Jurkat, Clone E6-1 (cell line): ENCODE measurements around the gene C16orf89. TPM values are rescaled to one million over a fixed set of nuclear protein-coding genes. Genes with fewer than 3 reads are reported as not detected.
"Not testable (repeated sequence)": the region's sequence is repeated elsewhere in the genome, so short reads cannot be mapped to it uniquely, and the experiment has no call there.

Experiments
- DNase-seq: peaks from one replicate; pipeline ENCODE4 v3.0.0-alpha.2; 2011; ENCODE audit warnings: low read depth, low spot score
- H3K4me3 ChIP-seq: 2 replicates; pipeline ENCODE4 v1.5.1; 2011; ENCODE audit warnings: mild to moderate bottlenecking, low read length, control low read depth, moderate library complexity
- polyA plus RNA-seq: library from polyadenylated mRNA; unstranded; fragments of >200 nt; gene quantifications from one replicate; pipeline ENCODE4 v1.2.1, GENCODE V29; 2012; ENCODE audit warnings: missing spikeins; ENCODE audit not compliant: insufficient read length, insufficient read depth

C16orf89 gene, protein sequence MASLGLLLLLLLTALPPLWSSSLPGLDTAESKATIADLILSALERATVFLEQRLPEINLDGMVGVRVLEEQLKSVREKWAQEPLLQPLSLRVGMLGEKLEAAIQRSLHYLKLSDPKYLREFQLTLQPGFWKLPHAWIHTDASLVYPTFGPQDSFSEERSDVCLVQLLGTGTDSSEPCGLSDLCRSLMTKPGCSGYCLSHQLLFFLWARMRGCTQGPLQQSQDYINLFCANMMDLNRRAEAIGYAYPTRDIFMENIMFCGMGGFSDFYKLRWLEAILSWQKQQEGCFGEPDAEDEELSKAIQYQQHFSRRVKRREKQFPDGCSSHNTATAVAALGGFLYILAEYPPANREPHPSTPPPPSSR
- polyA plus RNA-seq, result not detected

DNA sequence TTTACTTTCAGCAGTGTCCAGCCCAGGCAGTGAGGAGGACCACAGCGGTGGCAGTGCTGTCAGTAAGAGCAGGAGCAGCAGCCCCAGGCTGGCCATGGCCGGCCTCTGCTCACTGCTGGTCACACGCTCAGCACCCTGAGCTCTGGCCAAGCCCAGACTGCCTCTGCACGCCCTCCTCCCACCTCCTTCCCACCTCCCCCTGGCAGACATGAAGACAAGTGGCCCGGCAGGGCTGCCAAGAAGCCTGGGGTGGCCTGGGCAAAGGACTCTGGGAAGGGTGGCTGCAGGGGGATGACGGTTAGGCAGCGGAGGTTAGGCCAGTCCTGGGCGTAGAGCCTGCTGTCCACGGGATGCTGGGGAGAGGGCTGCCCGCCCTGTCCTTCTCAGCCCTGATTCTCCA lies at the start of gene C16orf89:
Gene C16orf89, minus strand, starts transcription at position 144 of the 400 bp plus-strand sequence. Its CDS starts 48 bp downstream, at position 96.
- H3K4me3 ChIP-seq, result no peak within 1 kb of the TSS; the same call in 1 of the 2 replicates
- no peak for DNase-seq

DNA sequence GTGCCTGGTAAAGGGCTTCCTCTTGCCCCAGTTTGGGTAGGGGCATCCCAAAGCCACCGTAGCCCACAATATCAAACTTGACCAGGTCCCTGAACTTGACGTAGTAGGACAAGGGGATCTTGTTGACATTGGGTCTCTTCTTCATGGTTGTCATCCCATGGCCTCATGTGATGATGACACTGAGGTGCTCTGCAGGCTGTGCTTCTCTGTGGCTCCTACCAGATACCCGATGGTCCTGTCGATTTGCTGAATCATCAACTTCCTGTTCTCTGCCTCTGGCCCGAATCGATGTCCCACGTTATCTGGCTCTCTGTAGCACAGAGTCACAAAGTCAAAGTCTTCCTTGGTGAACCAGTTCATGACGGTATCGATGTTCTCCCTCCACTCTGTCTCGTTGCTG lies 45.2 kb upstream of the C16orf89 start:
- H3K4me3 ChIP-seq, DNase-seq: not testable (repeated sequence)

DNA sequence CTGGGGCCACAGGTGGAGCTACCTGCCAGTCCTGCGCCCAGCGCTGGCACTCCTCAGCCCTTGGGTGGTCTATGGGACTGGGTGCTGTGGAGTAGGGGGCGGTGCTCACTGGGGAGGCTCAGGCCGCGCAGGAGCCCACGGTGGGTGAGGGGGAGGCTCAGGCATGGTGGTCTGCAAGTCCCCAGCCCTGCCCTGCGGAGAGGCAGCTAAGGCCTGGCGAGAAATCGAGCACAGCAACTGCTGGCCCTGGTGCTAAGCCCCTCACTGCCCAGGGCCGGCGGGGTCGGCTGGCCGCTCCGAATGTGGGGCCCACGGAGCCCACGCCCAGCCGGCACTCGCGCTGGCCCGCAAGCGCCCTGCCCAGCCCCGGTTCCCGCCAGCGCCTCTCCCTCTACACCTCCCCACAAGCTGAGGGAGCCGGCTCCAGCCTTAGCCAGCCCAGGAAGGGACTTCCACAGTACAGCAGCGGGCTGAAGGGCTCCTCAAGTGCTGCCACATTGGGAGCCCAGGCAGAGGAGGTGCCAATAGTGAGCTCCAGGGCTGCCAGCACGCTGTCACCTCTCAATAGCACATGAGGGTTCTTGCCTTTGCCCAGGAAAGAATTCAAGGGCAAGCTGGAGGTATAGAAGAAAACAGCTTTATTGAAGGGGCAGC lies 42.9 kb upstream of the C16orf89 start:
- H3K4me3 ChIP-seq, result no peak overlapping the region
- no peak for DNase-seq

DNA sequence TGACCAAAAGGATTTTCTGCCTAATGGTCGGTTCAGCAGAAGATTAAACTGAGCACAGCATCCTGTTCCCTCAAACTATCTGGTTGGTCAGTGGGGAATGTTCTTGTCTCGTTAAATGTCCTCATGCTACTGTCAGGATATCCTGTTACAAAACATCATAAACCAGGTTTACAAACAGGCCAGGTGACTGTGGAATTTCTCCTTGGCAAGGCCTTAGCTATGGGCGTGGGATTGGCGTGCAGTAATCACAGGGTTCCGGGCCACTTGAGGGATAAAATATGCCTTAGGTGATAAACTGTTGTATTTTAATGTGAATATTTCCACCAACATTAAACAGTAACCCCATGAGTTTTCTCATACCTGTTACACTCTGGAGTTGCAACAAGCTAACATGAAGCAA lies 39.3 kb upstream of the C16orf89 start:
- not testable (repeated sequence) for H3K4me3 ChIP-seq, DNase-seq

DNA sequence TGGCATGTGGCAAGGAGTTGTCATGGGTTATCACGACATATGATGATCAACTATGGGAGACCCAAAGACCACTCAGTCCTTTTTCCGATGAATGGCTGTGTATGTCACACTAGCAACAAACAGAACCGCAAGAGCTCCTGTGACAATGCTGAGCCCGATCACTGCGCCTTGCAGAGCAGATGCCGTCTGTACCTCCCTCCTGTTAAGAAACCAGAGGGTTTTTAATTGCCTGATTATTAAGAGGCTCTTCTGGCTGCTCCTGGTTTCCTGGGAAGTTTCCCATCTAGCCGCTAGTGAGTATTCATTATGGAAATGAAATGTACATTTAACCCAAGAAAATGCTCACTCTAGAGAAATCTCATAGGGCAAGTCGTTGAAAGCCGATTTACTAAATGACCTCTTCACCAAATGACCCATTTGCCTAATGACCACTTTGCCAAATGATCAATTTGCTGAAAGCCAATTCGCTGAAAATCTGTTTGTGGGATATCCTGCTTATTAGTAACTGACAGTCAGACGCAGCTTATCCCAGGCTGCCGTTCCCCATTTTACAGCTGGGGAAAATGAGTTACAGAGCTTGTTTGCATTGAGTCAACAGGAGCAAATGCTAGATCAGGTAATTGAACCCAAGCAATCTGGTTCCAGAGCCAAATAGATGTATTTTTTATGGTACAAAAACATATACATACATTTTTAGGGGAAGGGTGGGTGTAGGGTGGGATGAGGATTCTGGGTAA lies 37.7 kb upstream of the C16orf89 start:
- H3K4me3 ChIP-seq, DNase-seq: not testable (repeated sequence)

DNA sequence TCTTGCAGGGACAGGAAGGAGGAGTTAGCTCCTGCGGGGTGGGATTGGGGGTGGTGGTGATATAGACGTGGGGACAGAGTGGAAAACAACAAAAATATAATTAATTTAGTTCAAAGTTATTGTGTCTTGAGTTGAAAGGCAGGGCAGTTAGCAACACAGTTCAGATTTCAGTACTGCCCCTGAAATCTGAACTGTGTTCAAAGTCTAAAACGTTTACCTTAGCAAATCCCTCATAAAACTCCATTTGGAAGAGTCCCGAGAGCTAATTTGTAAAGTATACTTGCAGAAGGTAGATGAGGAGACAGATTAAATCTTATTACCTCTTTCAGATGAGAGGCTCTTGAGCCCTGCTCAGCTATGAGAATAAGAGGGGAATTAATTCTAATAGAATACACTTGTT lies 33.4 kb upstream of the C16orf89 start:
- H3K4me3 ChIP-seq, DNase-seq: not testable (repeated sequence)

DNA sequence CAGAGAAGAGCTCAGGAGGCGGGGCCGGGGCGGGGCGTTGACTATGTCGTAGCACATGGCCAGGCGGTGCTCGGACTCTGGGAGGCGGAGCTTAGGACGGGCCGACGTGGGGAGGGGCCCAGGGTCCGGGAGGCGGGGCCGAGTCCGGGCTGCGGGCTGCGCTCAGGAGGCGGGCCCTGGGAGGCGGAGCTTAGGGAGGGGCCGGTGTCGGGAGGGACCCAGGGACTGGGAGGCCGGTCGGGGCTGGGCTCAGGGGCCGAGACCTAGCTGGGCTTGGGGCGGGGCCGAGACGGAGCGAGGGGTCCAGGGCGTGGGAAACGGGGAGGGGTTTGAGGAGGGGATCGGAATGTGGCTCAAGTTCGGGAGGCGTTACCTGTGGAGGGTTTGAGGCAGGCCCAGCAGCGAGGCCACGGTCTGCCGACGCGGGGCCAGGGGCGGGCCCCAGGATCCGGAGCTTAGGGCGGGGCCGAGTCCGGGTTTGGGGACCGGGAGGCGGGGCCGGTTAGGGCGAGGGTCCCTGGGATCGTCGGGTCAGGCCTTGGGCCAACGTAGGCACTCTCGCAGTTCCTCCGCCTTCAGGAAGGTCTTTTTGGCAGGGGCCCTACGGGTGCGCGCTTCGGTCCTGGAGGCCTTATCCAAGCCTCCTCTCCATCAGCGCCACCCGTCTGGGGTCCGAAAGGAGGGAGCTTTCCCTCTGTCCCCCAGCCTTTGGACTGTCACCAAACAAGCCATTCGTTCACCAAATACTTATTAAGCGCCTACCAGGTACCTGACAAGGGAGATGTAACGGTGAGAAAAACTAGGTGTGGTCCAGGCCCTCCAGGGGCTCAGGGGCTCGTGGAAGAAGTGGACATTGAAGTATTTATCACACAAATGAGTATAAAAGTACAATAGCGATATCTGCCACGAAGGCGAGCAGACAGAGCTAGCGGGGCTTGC lies 32.7 kb upstream of the C16orf89 start:
- peak overlapping the region; percentile 51 for H3K4me3 ChIP-seq
- DNase-seq, result not testable (repeated sequence)

DNA sequence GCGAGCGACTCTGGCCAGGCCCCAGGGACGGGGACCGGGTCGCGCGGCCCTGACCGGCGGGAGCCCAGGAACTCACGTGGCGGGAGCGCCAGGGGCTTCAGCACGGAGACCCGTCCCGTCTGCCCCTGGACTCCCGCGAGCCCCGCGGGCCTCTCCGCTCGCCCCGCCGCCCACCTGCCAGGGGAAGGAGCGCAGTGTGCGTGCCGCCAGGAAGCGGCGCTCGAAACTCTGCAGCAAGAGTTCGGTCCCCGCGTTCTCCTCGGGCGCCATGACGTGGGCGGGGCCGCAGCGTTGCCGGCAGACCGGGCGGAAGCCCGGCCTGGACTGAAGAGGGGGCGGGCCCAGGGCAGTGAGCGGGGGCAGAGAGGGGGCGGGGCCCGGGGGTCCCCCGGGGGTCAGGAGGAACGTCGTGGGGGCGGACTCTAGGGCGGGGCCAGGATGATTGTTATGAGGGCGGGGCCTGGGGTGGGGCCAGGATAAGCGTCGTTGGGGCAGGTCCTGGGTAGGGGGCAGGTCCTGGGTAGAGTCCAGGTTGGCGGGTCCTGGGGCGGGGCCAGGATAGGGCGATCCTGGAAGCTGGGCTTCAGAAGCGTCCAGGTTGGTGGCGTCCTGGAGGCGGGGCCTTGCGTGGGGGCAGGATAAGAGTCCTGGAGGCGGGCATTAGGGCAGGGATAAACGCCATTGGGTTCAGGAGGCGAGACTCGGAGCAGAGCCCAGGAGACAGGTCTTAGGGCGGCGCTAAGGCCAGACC lies 31.9 kb upstream of the C16orf89 start, which contains the start of gene EEF2KMT:
Gene EEF2KMT, minus strand, starts transcription at position 326 of the 751 bp plus-strand sequence. Its CDS starts 56 bp downstream, at position 270.
- peak; percentile 97 for DNase-seq
- peak within 1 kb of the TSS; percentile 74 for H3K4me3 ChIP-seq

DNA sequence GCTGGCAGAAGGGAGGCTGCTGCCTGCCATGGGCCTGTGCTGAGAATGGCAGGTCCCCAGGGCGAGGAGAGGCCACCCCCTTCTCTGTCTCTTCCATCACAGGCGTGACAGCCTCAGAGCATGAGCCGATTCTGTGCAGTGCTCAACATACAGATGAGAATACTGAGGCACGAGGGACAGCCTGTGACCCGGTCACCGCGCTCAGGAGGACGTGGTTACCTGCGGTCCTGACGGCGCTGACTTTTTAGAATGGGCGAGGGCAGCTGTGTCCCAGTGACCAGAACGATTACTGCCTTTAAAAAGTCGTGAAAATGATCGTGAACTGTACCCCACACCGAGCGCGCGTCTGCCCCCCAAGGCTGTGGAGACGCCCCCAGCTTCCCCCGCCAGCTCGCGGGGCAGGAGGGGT lies 31.3 kb upstream of the C16orf89 start:
- H3K4me3 ChIP-seq, result peak overlapping the region; percentile 74
- DNase-seq, result not testable (repeated sequence)

DNA sequence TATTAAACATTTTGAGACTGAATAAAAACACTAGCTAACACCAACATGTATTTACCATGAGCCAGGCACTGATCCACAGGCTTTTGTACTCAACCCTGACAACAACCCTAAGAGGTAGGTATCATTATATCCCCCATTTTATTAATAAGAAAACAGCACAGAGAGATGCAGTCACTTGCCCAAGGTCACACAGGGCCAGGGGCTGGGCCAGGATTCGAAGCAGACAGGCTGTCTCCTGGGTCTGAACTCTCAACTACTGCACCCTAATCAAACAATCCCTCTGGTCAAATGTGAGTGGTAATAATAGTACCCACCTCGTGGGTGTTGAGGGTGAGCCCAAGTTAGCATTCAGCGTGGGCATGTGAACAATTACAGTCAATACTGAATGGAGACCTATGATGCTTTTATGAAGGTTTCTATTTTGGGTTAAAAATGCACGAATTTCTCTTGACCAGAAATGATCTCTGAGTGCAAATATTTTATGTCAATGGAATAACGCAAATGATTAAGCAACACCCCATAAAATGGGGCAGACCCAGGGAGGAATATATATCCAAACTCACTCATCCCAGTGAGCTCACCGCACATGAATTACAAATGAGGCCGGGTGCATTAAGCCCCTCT lies 30.8 kb upstream of the C16orf89 start:
- DNase-seq, result not testable (repeated sequence)
- H3K4me3 ChIP-seq, result peak overlapping the region; percentile 74

DNA sequence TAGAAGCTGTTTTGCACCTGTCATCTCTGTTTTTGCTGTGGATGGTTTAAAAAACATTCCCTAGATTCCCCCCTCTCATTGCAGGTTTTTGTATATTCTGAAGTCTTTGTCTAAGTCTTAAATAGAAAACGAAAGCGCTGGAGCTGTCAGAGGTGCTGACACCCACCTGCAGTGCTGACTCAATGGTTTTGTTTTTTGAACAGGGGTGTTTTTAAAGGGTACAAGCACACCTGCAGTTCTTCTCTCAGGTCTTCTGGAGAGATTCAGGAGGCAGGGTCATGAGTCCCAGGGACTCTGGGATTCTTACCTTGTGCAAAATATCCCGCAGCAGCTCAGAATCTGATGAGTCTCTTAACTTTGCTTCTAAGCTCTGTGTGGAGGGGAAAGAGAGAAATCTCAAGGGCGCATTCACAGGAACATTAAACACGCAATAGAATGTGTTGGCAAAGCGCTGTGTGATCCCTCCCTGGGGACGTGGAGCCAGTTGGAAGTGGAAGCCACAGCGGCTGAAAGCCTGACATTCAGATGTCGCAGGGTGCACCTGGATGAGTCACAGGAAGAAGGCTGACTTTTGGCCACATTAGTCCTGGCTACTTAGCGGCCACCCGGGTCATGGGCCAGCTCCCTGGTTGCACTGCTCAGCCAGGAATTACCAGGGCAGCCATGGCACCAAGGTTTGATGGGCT lies 29.5 kb upstream of the C16orf89 start:
- not testable (repeated sequence) for H3K4me3 ChIP-seq, DNase-seq

DNA sequence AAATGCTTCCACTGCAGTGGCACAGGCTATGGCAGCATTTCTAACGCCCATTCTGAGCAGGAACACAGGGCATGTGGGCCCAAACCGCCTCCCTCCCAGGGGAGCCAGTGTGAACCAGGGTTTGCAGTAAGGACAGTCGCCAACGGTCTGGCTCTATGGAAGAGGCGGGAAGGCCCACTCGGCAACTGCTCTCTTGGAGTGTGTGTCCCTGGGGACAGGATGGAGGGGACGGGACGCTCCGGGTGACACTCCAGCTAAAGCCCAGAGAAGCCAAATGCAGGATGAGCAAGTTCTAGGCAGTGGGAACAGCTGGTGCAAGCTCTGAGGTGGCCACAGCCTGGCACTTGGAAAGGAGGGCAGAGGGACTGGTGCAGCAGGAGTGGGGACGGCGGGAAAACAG lies 28.0 kb upstream of the C16orf89 start:
- DNase-seq, H3K4me3 ChIP-seq: not testable (repeated sequence)

DNA sequence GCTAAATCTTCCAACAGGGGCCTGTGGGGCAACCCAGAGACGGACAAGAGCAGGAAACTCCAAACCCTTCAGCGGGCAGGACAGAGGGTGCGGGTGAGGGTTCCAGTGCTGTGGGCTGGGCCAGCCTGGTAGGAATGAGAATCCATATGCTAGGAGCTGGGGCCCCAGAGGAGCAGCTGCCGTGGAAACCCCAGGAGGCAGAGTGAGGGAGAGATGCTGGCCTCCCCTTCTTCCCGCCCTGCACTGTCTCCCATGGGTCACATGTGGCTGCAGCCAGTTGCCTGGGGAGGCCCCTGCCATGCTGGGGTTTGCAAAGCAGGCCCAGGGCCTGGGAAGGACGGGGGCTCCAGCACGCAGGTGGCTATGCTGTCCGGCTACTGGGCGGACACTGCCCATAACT lies 27.3 kb upstream of the C16orf89 start:
- not testable (repeated sequence) for H3K4me3 ChIP-seq, DNase-seq

DNA sequence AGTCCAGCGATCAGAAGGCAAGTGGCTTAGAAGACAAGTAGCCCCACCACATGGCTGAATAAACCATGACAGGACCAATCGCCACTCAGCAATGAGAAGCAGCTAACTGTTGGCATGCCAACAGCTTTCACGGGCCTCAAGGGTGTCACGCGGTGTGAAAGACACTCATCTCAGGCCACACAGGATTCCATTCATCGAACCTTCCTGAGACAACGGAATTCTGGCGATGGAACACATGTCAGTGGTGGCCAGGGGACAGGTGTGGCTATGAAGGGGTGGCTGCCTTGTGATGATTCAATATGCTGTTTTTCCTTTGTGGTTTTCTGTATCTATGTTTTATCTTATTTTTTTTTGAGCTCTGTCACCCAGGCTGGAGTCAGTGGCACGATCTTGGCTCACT lies 24.8 kb upstream of the C16orf89 start:
- H3K4me3 ChIP-seq, result not testable (repeated sequence)
- DNase-seq, result peak; percentile 69

DNA sequence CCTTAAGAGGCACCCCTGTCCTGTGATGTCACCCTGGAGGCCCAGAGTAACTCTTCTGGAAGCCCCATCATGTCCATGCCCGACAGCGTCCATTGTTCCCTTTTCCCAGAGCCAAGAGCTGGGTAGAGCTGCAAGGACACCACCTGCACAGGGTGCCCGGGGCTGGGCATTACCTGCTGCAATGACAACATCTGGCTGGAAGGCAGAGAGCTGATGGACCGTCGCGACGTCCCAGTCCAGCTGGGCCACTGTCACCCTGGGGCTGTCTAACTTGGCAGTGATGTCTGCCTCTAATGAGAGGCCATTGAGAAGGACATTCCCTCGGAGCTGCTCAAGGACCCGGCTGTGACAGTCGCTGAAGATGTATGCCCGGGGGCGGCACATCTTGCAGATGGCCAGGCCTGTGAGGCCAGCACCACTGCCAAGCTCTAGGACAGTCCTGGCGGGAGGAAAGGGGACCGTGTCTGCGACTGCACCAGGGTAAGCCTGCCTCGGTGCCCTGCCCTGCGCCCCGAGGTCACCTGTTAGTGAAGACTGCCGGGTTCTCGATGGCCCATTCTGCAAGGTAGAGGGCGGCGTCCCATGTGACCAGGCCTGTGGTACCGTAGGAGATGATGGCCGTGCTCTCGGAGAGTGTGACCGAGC lies 24.3 kb upstream of the C16orf89 start:
- DNase-seq, H3K4me3 ChIP-seq: not testable (repeated sequence)

DNA sequence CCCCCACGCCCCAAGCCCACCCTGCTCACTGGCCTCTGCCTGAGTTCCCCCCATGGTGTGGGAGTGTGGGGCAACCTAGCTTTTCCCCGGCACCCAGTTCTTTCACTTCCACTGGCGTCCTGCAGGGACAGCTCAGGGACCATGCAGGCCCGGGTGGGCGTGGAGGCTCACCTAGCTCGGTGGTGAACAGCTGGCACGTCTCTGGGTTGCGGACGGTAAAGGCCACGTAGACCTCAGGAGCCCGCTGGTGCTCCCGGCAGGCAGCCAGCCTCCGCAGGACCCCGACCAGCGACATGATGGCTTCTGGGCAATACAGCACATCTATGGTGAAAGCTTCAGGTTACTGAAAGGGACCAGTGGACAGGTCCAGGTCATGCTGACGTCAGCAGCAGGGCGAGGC lies 23.2 kb upstream of the C16orf89 start:
- not testable (repeated sequence) for DNase-seq, H3K4me3 ChIP-seq
